H9 (cell line): ENCODE results near the gene SOX21. TPM values are rescaled to one million over a fixed set of nuclear protein-coding genes. Genes with fewer than 3 reads are reported as not detected.

Source experiments
- DNase-seq: peaks from one replicate; pipeline ENCODE4 v3.0.0-alpha.2; 2017
- H2AFZ ChIP-seq: one replicate; pipeline ENCODE4 v1.6.1; 2013; ENCODE audit warnings: mild to moderate bottlenecking, low read length, control low read depth, moderate library complexity
- H2AK5ac ChIP-seq: 2 replicates; pipeline ENCODE4 v1.6.1; 2013; ENCODE audit warnings: low read length, control low read depth, mixed read lengths; ENCODE audit not compliant: insufficient read length
- H2BK120ac ChIP-seq: one replicate; pipeline ENCODE4 v1.6.1; 2013; ENCODE audit warnings: low read depth, mild to moderate bottlenecking, low read length, control low read depth, inconsistent platforms; ENCODE audit not compliant: poor library complexity, severe bottlenecking
- H2BK12ac ChIP-seq: 2 replicates; pipeline ENCODE4 v1.6.1; 2013; ENCODE audit warnings: low read length, control low read depth, mixed read lengths, low read depth; ENCODE audit not compliant: insufficient read length
- H2BK15ac ChIP-seq: 2 replicates; pipeline ENCODE4 v1.6.1; 2013; ENCODE audit warnings: low read depth, low read length, control low read depth
- H2BK20ac ChIP-seq: one replicate; pipeline ENCODE4 v1.6.1; 2013; ENCODE audit warnings: low read depth, mild to moderate bottlenecking, low read length, control low read depth, inconsistent platforms; ENCODE audit not compliant: poor library complexity, severe bottlenecking
- H2BK5ac ChIP-seq: 2 replicates; pipeline ENCODE4 v1.6.1; 2013; ENCODE audit warnings: low read length, control low read depth, mixed read lengths; ENCODE audit not compliant: insufficient read length
- H3K14ac ChIP-seq: 2 replicates; pipeline ENCODE4 v1.6.1; 2013; ENCODE audit warnings: low read length, control low read depth; ENCODE audit not compliant: insufficient read depth
- H3K18ac ChIP-seq: 2 replicates; pipeline ENCODE4 v1.6.1; 2013; ENCODE audit warnings: low read depth, mild to moderate bottlenecking, mixed read lengths, low read length, control low read depth; ENCODE audit not compliant: insufficient read length
- H3K23ac ChIP-seq: 2 replicates; pipeline ENCODE4 v1.6.1; 2013; ENCODE audit warnings: low read length, control low read depth, mixed read lengths, low read depth; ENCODE audit not compliant: insufficient read length
- H3K23me2 ChIP-seq: 2 replicates; pipeline ENCODE4 v1.6.1; 2013; ENCODE audit warnings: low read depth, mild to moderate bottlenecking, mixed read lengths, low read length, control low read depth; ENCODE audit not compliant: insufficient read length, poor library complexity, severe bottlenecking
- H3K27ac ChIP-seq: 2 replicates; pipeline ENCODE4 v1.5.1; 2013; ENCODE audit warnings: low read length, control low read depth, mixed read lengths, low read depth; ENCODE audit not compliant: insufficient read length
- H3K27me3 ChIP-seq: 2 replicates; pipeline ENCODE4 v1.6.1; 2013; ENCODE audit warnings: low read length, control low read depth, inconsistent platforms; ENCODE audit not compliant: insufficient read depth
- H3K4ac ChIP-seq: 2 replicates; pipeline ENCODE4 v1.6.1; 2013; ENCODE audit warnings: low read depth, mild to moderate bottlenecking, control low read depth, inconsistent platforms, low read length, moderate library complexity
- H3K4me1 ChIP-seq: 2 replicates; pipeline ENCODE4 v1.6.1; 2013; ENCODE audit warnings: low read length, control low read depth, inconsistent platforms; ENCODE audit not compliant: insufficient read depth
- H3K4me2 ChIP-seq: 2 replicates; pipeline ENCODE4 v1.6.1; 2013; ENCODE audit warnings: low read length, control low read depth, mixed read lengths; ENCODE audit not compliant: insufficient read length, insufficient read depth
- H3K56ac ChIP-seq: 2 replicates; pipeline ENCODE4 v1.6.1; 2013; ENCODE audit warnings: low read depth, mild to moderate bottlenecking, mixed read lengths, low read length, control low read depth; ENCODE audit not compliant: insufficient read length
- H3K79me1 ChIP-seq: 2 replicates; pipeline ENCODE4 v1.6.1; 2013; ENCODE audit warnings: low read depth, mild to moderate bottlenecking, moderate library complexity, low read length, control low read depth, inconsistent platforms; ENCODE audit not compliant: insufficient read depth, poor library complexity, severe bottlenecking
- H3K79me2 ChIP-seq: 2 replicates; pipeline ENCODE4 v1.6.1; 2013; ENCODE audit warnings: low read length, control low read depth, inconsistent platforms; ENCODE audit not compliant: insufficient read depth
- H3K9ac ChIP-seq: 2 replicates; pipeline ENCODE4 v1.6.1; 2013; ENCODE audit warnings: low read length, control low read depth, mixed read lengths; ENCODE audit not compliant: insufficient read length; ENCODE audit errors: extremely low read depth
- H3K9me3 ChIP-seq: one replicate; pipeline ENCODE4 v1.6.1; 2013; ENCODE audit warnings: low read depth, low read length, inconsistent platforms; ENCODE audit not compliant: control insufficient read depth
- H3T11ph ChIP-seq: one replicate; pipeline ENCODE4 v1.6.1; 2013; ENCODE audit warnings: mild to moderate bottlenecking, low read length, control low read depth, inconsistent platforms
- H4K20me1 ChIP-seq: one replicate; pipeline ENCODE4 v1.6.1; 2013; ENCODE audit not compliant: control insufficient read depth, insufficient read length, insufficient read depth
- H4K5ac ChIP-seq: 2 replicates; pipeline ENCODE4 v1.6.1; 2013; ENCODE audit warnings: low read depth, mild to moderate bottlenecking, mixed read lengths, low read length, control low read depth; ENCODE audit not compliant: insufficient read length
- H4K8ac ChIP-seq: replicated peaks from 2 replicates; pipeline ENCODE4 v1.6.1; 2013; ENCODE audit warnings: low read length, control low read depth, mixed read lengths, low read depth; ENCODE audit not compliant: insufficient read length
- H4K91ac ChIP-seq: 2 replicates; pipeline ENCODE4 v1.6.1; 2013; ENCODE audit warnings: low read depth, mild to moderate bottlenecking, moderate library complexity, mixed read lengths, low read length, control low read depth; ENCODE audit not compliant: insufficient read length
- H3K27ac Mint-ChIP-seq, 3 experiments: 2 replicates in 2 of 3; 3 replicates in 1 of 3; pipeline ENCODE4 v1.8.0; 2020 to 2021; ENCODE audit warnings: mixed read lengths in 3 of 3, mild to moderate bottlenecking in 1 of 3, moderate library complexity in 1 of 3
- H3K27me3 Mint-ChIP-seq: 2 replicates; pipeline ENCODE4 v1.8.0; 2021; ENCODE audit warnings: low read depth, mild to moderate bottlenecking, moderate library complexity, mixed read lengths
- H3K36me3 Mint-ChIP-seq, 3 experiments: 2 replicates in 2 of 3; 3 replicates in 1 of 3; pipeline ENCODE4 v1.8.0; 2020 to 2021; ENCODE audit warnings: low read depth in 3 of 3, mixed read lengths in 3 of 3; ENCODE audit not compliant: insufficient read depth in 1 of 3
- H3K4me1 Mint-ChIP-seq, 2 experiments: 2 replicates each; pipeline ENCODE4 v1.8.0; 2020; ENCODE audit warnings: mixed read lengths in 2 of 2
- H3K4me3 Mint-ChIP-seq, 2 experiments: 2 replicates in 1 of 2; 3 replicates in 1 of 2; pipeline ENCODE4 v1.8.0; 2020 to 2021; ENCODE audit warnings: mild to moderate bottlenecking in 2 of 2, mixed read lengths in 2 of 2, moderate library complexity in 1 of 2
- H3K9me3 Mint-ChIP-seq, 2 experiments: 2 replicates in 1 of 2; 3 replicates in 1 of 2; pipeline ENCODE4 v1.8.0; 2020; ENCODE audit warnings: mild to moderate bottlenecking in 2 of 2, mixed read lengths in 2 of 2, moderate library complexity in 1 of 2
- WGBS: extraction: QIAGEN DNeasy Blood & Tissue Kit; methylation state at CpG from one replicate; pipeline ENCODE4 v1.1.7; 2013; ENCODE audit warnings: missing lambda C conversion rate, low lambda C conversion rate, mixed read lengths; ENCODE audit not compliant: insufficient read length; ENCODE audit errors: extremely low coverage; 5-methylcytosine and 5-hydroxymethylcytosine counted together
- total RNA-seq: library from RNA; stranded (reverse); gene quantifications from 2 replicates; pipeline ENCODE4 v1.2.1, GENCODE V29; 2021
- TF ChIP-seq, protein P1 (sequence below): fragments of 200-600 bp; sonication (generic); conservative IDR thresholded peaks from 3 replicates; pipeline ENCODE4 v1.8.0; 2021; ENCODE audit warnings: antibody characterized with exemption, mild to moderate bottlenecking

Gene SOX21
- total RNA-seq, 1 experiment from 2014 or later, result 38.4 TPM

DNA sequence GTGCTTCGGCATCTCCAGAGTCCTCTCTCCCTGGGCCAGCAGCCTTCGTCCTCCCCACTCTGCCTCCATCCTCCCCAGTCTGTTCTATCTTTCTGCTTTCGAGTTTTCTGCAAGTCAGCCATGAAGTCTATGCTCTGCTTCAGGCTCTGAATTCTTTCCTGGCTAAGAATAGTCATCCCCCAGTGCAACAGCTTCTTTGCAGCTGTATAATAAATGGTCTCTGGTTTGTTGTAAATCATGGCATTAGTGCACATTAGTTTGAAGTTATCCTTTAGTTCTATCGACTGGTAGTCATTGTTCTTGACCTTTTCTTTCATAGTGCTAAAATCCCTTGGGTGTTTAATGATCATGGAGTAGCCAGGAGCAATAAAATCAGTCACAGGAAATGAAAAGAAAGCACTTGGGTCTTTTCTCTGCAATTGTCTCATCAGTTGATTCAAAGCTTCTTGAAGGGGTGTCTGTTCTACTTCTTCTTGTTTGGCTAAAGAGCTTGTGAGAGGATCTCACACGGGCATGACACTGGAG, 46.2 kb upstream of the SOX21 start:
- Histone ChIP-seq H3K4ac (no peak overlapping the region), H2BK120ac (no peak overlapping the region), H3T11ph (no peak overlapping the region), H3K4me1 (peaks cover 5% of the 10 kb centered on the region; the same call in 1 of the 2 replicates), H3K79me1 (no peaks in the 10 kb centered on the region), H2AK5ac (no peak overlapping the region), H4K91ac (no peak overlapping the region), H3K23ac (no peak overlapping the region), H3K9me3 (no peaks in the 10 kb centered on the region), H3K9ac (no peak overlapping the region), H3K23me2 (no peaks in the 10 kb centered on the region), H2AFZ (no peak overlapping the region), H2BK15ac (no peak overlapping the region), H2BK20ac (no peak overlapping the region), H3K27ac (no peak overlapping the region), H3K56ac (no peak overlapping the region), H2BK5ac (no peak overlapping the region), H3K79me2 (no peaks in the 10 kb centered on the region), H4K5ac (no peak overlapping the region), H3K4me2 (no peak overlapping the region), H4K8ac (no peak overlapping the region), H3K18ac (no peak overlapping the region), H3K14ac (no peak overlapping the region), H3K27me3 (no peaks in the 10 kb centered on the region), H4K20me1 (no peaks in the 10 kb centered on the region), H2BK12ac (no peak overlapping the region)
- Mint-ChIP-seq H3K4me1 (peaks cover 14 to 20% of the 10 kb centered on the region in 2 experiments), H3K27ac (no peak overlapping the region), H3K9me3 (peaks cover 16 to 20% of the 10 kb centered on the region in 2 experiments), H3K36me3 (peaks cover 9 to 29% (median 10%) of the 10 kb centered on the region in 3 experiments; a peak in 6 of 7 replicates), H3K4me3 (no peak overlapping the region), H3K27me3 (no peaks in the 10 kb centered on the region)
- TF ChIP-seq, protein P1, sequence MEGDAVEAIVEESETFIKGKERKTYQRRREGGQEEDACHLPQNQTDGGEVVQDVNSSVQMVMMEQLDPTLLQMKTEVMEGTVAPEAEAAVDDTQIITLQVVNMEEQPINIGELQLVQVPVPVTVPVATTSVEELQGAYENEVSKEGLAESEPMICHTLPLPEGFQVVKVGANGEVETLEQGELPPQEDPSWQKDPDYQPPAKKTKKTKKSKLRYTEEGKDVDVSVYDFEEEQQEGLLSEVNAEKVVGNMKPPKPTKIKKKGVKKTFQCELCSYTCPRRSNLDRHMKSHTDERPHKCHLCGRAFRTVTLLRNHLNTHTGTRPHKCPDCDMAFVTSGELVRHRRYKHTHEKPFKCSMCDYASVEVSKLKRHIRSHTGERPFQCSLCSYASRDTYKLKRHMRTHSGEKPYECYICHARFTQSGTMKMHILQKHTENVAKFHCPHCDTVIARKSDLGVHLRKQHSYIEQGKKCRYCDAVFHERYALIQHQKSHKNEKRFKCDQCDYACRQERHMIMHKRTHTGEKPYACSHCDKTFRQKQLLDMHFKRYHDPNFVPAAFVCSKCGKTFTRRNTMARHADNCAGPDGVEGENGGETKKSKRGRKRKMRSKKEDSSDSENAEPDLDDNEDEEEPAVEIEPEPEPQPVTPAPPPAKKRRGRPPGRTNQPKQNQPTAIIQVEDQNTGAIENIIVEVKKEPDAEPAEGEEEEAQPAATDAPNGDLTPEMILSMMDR, result no peak
- no peak for DNase-seq
- WGBS, result no CpG with 5 or more reads among the region's 5 CpGs
